Heart right ventricle (tissue), 16 donors: ENCODE measurements around the gene PDLIM7. TPM values are rescaled to one million over a fixed set of nuclear protein-coding genes. Genes with fewer than 3 reads are reported as not detected.

Experiments
- ATAC-seq, 8 donors: fragments of 200-7000 bp; cut with Tn5 transposase; one replicate each; pipeline ENCODE4 v1.9.1; 2020; ENCODE audit warnings: mild to moderate bottlenecking in 8 of 8, moderate library complexity in 8 of 8, moderate number of reproducible peaks in 1 of 8
- DNase-seq, 2 donors: peaks; one replicate each; pipeline ENCODE4 v3.0.0-alpha.2; 2020
- H3K27ac ChIP-seq, 10 donors: fragments of 200-600 bp; sonication (generic) in 2 of 10; one replicate each; pipeline versions ENCODE4 v1.5.0 to v1.8.0; 2020 to 2022; ENCODE audit warnings: mild to moderate bottlenecking in 3 of 10
- H3K27me3 ChIP-seq, 7 donors: fragments of 200-600 bp; one replicate each; pipeline ENCODE4 v1.8.0; 2021 to 2022; ENCODE audit warnings: mild to moderate bottlenecking in 2 of 7
- H3K36me3 ChIP-seq, 9 donors: fragments of 200-600 bp; sonication (generic) in 1 of 9; one replicate each; pipeline versions ENCODE4 v1.5.0 to v1.8.0; 2020 to 2022; ENCODE audit warnings: mild to moderate bottlenecking in 2 of 9
- H3K4me1 ChIP-seq, 9 donors: fragments of 200-600 bp; sonication (generic) in 1 of 9; one replicate each; pipeline versions ENCODE4 v1.5.0 to v1.8.0; 2020 to 2022; ENCODE audit warnings: mild to moderate bottlenecking in 4 of 9
- H3K4me3 ChIP-seq, 10 donors: fragments of 200-600 bp; sonication (generic) in 2 of 10; one replicate each; pipeline versions ENCODE4 v1.5.0 to v1.8.0; 2020 to 2022; ENCODE audit warnings: mild to moderate bottlenecking in 7 of 10, moderate library complexity in 2 of 10
- H3K9me3 ChIP-seq, 11 donors: fragments of 200-600 bp in 10 of 11; sonication (generic) in 2 of 11; one replicate each; pipeline versions ENCODE4 v1.5.0 to v1.8.0; 2013 to 2022; ENCODE audit warnings: mild to moderate bottlenecking in 2 of 11, control low read depth in 1 of 11, moderate library complexity in 1 of 11
- CTCF ChIP-seq, 9 donors: fragments of 200-600 bp; sonication (generic) in 2 of 9; IDR thresholded peaks; one replicate each; pipeline versions ENCODE4 v1.5.0 to v1.8.0; 2021 to 2022; ENCODE audit warnings: antibody characterized with exemption in 9 of 9, mild to moderate bottlenecking in 5 of 9, moderate library complexity in 1 of 9
- WGBS, 2 donors: extraction: QIAGEN DNeasy Blood & Tissue Kit; methylation state at CpG; one replicate each; pipeline ENCODE4 v1.1.7; 2013; ENCODE audit warnings: inconsistent platforms in 1 of 2; 5-methylcytosine and 5-hydroxymethylcytosine counted together
- intact Hi-C, 10 donors: fragments of 100-400 bp; cut with DNase I; formaldehyde crosslinking; loops; one replicate each; pipeline versions ENCODE4 v1.11.1 to v1.14.2; 2022
- polyA plus RNA-seq, 2 donors: library from polyadenylated mRNA; stranded (reverse); fragments of 200-250 nt; gene quantifications; one replicate each; pipeline ENCODE4 v1.2.3, GENCODE V29; 2013
- total RNA-seq, 10 donors: library from RNA; stranded (reverse); fragmentation: NEBNext Ultra II Directional in 3 of 10; extraction: Animal tissue kit (Norgen Biotek cat#: 25700) in 3 of 10; gene quantifications; one replicate each; pipeline versions ENCODE4 v1.2.1 to v1.2.4, GENCODE V29; 2021 to 2023
- donor health status: Arrhythmogenic right ventricular cardiomyopathy.
- donor health status: ischemic (EF 13 %, LVEDD 7.1; RV severe dilation, severe dysfunction).
- donor health status: healthy with polysubstance abuse.
- donor health status: DM: no; HTN: yes; CAD: no.
- donor health status: DM: no; HTN: no; CAD: no.
- donor health status: ischemic (EF 25% LVEDD 6.9; RV normal size, moderate dysfunction).
- donor health status: ischemic (EF 25% LVEDD 5.7; RV mildly dilated, moderate dysfunction).
- donor health status: healthy.
- donor health status: DM: yes; HTN: yes; CAD: no.
- donor health status: Ischemic cardiomyopathy.
- donor health status: ischemic (EF 35%, LVEDD 5.7; RV mildly dilated, moderate dysfunction).
- donor health status: nonischemic (EF 11% LVEDD 7.7; RV severe dilation, severe dysfunction).
- donor health status: DM: yes; HTN: yes; CAD: no.
- donor health status: PGD.
- donor health status: ischemic (EF 29% LVEDD 5.4; RV normal size, mild dysfunction).
- donor health status: nonischemic (EF 23%, LVEDD 6.1; RV moderate dilation, normal function).

The PDLIM7 gene
- total and polyA plus RNA-seq, 12 donors: 32.5 to 131 (median 58.1) TPM

GRCh38 chr5:177455661-177456590, 41.5 kb downstream of the PDLIM7 start:
- intact Hi-C loops: loop anchor here (1.0 to 10.0 kb wide), 14 partner anchors 31 to 341 kb away; partner anchors contain the start of genes PDLIM7 (in 3 of the 10) and MXD3 (in 2 of the 10)
- WGBS, 2 donors: 1% methylated on average over 76 of the region's 76 CpGs
- H3K36me3 ChIP-seq: peaks cover 0 to 40% (median 13%) of the 10 kb centered on the region in 9 donors
- peak overlapping the region; percentile 39 to 84 (median 63) for H3K4me3 ChIP-seq
- peak; percentile 88 to 96 (median 94) for TF ChIP-seq CTCF (IDR thresholded peaks at IDR 0.05)
- ATAC-seq: peak; percentile 52 to 84 (median 70)
- H3K9me3 ChIP-seq: no peaks in the 10 kb centered on the region
- H3K4me1 ChIP-seq: peaks cover 10 to 52% (median 38%) of the 10 kb centered on the region in 9 donors
- peaks cover 0 to 23% (median 0%) of the 10 kb centered on the region in 7 donors for H3K27me3 ChIP-seq
- peak overlapping the region in 9 of 10 donors; percentile 65 to 82 (median 75) for H3K27ac ChIP-seq
- DNase-seq: peak; percentile 93

- peaks cover 10 to 57% (median 38%) of the 10 kb centered on the region in 9 donors for H3K4me1 ChIP-seq
- DNase-seq (peak; percentile 78 to 82), ATAC-seq (peak; percentile 24 to 62 (median 39))
- peak overlapping the region; percentile 39 to 84 (median 63) for H3K4me3 ChIP-seq
- TF ChIP-seq CTCF (IDR thresholded peaks at IDR 0.05): peak; percentile 48 to 82 (median 73)
- no peaks in the 10 kb centered on the region for H3K9me3 ChIP-seq
- WGBS, 2 donors: 0% methylated on average over 69 to 80 of the region's 80 CpGs
- peaks cover 0 to 31% (median 0%) of the 10 kb centered on the region in 7 donors for H3K27me3 ChIP-seq
- H3K27ac ChIP-seq: peak overlapping the region in 9 of 10 donors; percentile 65 to 82 (median 75)
- peaks cover 0 to 33% (median 13%) of the 10 kb centered on the region in 9 donors for H3K36me3 ChIP-seq
- intact Hi-C loops: loop anchor here (1.0 to 10.0 kb wide), 12 partner anchors 30 to 340 kb away; partner anchors contain the start of genes MXD3 (in 2 of the 10) and PDLIM7 (in 2 of the 10)
Measured at GRCh38 chr5:177455036-177455660, 42.3 kb downstream of the PDLIM7 start.

DNA sequence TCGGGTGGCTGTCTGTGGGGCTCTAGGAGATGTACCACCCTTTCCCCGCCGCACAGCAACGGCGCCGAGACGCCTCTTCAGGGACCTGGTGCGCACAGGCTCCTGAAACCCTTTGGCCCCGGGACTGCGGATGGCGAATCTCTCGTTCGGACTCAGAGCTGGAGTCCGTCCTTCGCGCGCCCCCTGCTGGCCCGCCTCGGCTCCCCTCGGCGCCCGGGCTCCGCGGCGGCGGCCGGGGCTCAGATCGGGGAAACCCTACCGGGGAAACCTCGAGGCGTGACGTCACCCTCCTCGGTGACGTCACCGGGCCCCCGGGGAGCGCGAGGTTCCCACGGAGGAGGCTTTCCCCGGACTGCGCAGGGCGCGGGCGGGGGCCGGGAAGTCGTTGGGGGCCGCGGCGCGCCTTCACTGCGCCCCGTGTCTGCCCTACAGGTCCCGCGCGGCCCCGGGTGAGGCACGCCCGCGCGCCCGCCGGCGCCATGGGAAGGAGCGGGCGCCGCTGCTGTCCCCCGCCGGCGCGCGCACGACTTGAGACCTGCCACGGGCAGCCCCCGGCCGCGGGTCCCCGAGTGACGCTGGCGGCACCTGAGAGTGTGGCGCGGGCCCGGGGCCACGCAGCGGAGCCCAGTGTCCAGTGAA, 42.9 kb downstream of the PDLIM7 start:
- WGBS, 2 donors: 0 to 1% methylated on average over 62 to 84 of the region's 84 CpGs
- intact Hi-C loops: loop anchor here (1.0 to 10.0 kb wide), 17 partner anchors 30 to 340 kb away; partner anchors contain the start of genes PDLIM7 (in 3 of the 10), F12 (in 2 of the 10), MXD3 (in 2 of the 10) and PFN3 (in 1 of the 10)

More for the DNA sequence above, 42.9 kb downstream of the PDLIM7 start:
- Histone ChIP-seq H3K4me3 (peak overlapping the region; percentile 39 to 84 (median 63)), H3K27ac (peak overlapping the region; percentile 1 to 82 (median 74)), H3K27me3 (peaks cover 0 to 38% (median 2%) of the 10 kb centered on the region in 7 donors), H3K9me3 (no peaks in the 10 kb centered on the region), H3K4me1 (peaks cover 10 to 57% (median 38%) of the 10 kb centered on the region in 9 donors), H3K36me3 (peaks cover 0 to 28% (median 13%) of the 10 kb centered on the region in 9 donors)
- peak; percentile 88 to 98 (median 93) for TF ChIP-seq CTCF (IDR thresholded peaks at IDR 0.05)
- ATAC-seq (peak; percentile 63 to 77 (median 74)), DNase-seq (peak; percentile 91 to 93)
